NOMO-1 (cell line): ENCODE measurements around the gene GOLGA6D.
"Not testable (repeated sequence)": the region's sequence is repeated elsewhere in the genome, so short reads cannot be mapped to it uniquely, and the experiment has no call there.

Experiments
- DNase-seq, 2 experiments: peaks; one replicate each; lab custom pipeline; 2025; ENCODE audit not compliant: unreplicated experiment in 2 of 2; lab: John Stamatoyannopoulos, UW

The GOLGA6D gene

DNA sequence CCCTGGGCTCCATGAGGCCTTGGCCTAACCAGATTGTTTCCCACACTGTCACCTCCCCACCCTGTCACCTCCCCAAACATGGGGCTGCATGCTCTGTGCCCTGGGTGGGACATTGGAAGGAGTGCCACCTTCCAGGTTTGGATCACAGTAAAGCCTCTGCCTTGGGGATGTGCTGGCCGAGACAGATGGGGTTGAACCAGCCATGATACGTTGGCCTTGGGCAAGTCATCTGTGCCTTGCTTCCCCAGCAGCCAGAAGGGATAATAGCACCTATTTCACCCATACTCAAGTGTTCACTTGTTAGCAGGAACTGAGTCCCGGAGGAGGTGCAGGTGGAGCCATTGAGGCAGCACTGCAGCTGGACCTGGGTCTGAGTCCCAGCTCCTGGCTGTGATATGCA, 7.0 kb upstream of the GOLGA6D start:
- DNase-seq = not testable (repeated sequence)

- DNase-seq = not testable (repeated sequence)
These were observed 4.1 kb upstream of the GOLGA6D start for GRCh38 chr15:75278497-75278896.

GRCh38 chr15:75284152-75284551, 1.5 kb downstream of the GOLGA6D start:
- DNase-seq = not testable (repeated sequence)

DNA sequence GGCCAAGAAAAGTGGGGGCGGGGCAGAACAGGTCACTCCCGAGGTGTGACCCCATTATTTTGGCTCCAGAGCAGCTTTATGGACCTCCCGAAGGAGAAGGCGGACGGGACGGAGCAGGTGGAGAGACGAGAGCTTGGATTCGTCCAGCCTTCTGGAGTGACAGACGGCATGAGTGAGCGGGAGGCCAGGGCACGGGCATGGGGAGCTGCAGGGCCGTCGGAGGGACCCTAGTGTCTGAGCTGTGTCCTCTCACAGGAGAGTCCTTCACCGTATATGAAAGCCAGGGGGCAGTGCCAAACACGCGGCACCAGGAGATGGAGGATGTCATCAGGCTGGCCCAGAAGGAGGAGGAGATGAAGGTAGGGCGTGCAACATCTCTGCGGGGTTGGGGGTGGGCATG, 11.0 kb downstream of the GOLGA6D start:
- DNase-seq = not testable (repeated sequence)

GRCh38 chr15:75298541-75299310, 16.1 kb downstream of the GOLGA6D start:
- not testable (repeated sequence) for DNase-seq

GRCh38 chr15:75299311-75299688, 16.7 kb downstream of the GOLGA6D start:
- not testable (repeated sequence) for DNase-seq

DNA sequence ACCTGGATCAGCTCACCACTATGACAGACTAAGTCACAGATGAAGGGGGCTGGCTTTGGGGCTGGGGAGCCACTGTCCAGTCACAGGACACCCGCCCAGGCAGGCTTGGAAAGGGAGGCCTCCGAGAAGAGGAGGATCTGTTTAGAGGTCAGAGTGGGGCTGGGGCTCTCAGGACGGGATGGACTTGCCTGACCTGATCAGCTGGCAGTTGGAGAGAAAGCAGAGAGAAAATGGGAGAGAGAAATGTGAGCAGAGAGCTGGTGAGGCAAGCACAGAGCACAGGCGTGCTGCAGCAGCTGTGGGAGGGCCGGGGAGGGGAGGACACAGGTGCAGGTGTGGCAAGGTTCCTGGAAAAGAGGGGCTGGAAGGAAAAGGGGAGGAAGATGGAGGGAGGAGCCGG, 17.4 kb downstream of the GOLGA6D start:
- DNase-seq = not testable (repeated sequence)

DNA sequence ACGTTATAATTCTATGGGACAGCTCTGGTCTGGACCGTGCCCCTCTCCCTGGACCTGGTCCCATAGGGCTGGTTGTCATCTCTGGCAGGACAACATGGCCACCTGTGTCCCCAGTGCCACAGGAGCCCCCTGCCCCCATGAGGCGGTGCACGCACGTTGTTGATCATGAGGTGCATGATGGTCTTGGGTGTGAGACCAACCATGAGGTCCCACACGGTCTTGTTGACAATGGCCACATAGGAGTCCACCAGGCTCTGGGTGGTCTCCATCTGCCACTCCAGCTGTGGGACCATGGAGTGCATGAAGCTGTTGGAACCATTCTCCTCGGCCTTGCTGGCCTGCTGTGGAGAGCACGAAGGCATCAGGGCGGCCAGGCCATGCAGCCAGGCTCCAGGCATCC, 19.7 kb downstream of the GOLGA6D start:
- DNase-seq = no peak

DNA sequence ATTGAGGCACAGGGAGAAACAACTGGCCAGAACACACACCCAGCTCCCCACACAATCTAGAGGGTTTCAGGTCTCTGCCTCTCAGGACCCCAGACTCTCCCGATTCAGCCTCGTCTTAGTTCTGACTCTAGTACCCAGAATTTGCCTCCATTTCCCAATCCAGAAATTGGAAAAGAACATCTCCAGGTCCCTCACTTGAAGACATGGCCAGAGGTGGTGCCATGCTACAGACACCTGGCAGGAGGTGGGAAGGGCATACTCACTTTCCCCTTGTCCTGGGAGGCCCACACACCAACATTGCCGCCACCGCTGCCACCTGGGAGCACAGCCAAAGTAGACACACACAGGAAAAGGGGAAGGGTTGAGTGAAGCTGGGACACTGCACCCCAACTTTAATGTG, 20.1 kb downstream of the GOLGA6D start:
- DNase-seq = not testable (repeated sequence)

- DNase-seq = no peak
These were observed 23.6 kb downstream of the GOLGA6D start for GRCh38 chr15:75306188-75306587.

- DNase-seq = peak; percentile 39 to 43
These were observed 25.2 kb downstream of the GOLGA6D start for GRCh38 chr15:75307778-75308390.

GRCh38 chr15:75309711-75310110, 27.1 kb downstream of the GOLGA6D start:
- DNase-seq = no peak

GRCh38 chr15:75312548-75312947, 29.9 kb downstream of the GOLGA6D start:
- DNase-seq = not testable (repeated sequence)

DNA sequence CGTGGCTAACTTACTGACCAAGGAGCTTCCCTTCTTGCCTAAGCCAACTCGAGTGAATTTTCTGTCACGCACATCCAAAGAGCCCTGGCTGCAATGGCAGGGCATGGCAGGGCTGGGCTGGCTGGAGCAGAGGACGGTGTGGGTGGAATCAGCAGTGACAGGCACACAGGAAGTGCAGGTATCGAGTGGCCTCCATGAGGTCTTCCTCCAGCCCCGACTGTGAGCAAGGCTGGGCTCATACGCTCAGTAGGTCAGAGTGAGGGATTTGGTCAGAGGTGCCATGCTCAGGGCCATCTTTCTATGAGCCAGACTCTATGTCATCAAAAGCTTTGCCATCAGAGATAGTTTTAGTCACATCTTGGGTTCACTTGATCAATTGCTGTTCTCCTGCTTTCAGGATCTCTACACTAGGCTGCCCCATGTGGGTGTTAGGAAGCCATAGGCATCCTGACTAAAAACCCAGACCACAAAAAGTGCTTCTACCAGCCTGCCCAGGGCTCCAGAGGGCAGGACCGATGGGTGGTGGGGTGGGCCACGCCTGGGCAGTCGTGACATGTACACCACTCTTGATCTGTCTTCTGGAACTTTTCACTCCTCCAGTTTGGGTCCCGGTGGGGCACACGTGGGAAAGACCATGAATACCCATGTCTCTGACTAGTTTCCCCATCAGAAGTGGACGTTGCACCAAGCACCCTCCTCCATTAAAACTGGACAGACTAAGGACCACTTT, 30.6 kb downstream of the GOLGA6D start:
- DNase-seq = no peak

GRCh38 chr15:75314552-75315290, 32.1 kb downstream of the GOLGA6D start:
- DNase-seq = no peak

- DNase-seq = not testable (repeated sequence)
These were observed 36.7 kb downstream of the GOLGA6D start for GRCh38 chr15:75319231-75319897.

GRCh38 chr15:75321711-75322110, 39.1 kb downstream of the GOLGA6D start:
- no peak for DNase-seq

DNA sequence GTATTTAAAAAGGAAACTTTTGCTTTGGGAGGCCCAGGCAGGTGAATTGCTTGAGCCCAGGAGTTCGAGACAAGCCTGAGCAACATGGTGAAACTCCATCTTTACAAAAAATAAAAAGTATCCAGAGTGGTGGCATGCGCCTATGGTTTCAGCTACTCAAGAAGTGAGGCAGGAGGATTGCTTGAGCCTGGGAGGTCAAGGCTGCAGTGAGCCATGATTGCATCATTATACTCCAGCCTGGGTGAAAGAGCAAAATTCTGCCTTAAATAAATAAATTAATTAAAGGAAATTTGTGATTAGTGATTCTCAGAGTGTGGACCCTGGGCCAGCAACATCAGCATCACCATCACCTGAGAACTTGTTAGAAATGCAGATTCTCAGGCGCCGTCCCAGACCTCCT, 43.3 kb downstream of the GOLGA6D start:
- DNase-seq = no peak

DNA sequence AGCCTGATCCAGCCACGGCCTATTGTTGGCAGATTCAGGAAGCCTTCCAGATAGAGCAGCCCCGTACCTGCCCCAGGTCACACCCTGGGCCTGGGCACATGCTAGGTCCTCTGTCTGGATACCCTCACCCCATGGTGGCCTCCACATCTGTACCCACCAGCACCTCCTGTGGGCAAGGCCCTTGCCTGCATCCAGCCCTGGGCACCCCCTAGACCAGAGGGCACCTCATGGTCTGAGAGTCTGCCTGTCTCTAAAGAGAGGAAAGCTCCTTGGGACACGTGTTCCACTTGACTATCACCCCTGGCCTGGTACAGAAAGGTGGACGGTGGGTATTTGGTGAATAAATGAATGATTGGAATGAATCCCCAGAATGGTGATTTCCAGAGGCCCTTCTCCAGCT, 44.4 kb downstream of the GOLGA6D start:
- DNase-seq = no peak

DNA sequence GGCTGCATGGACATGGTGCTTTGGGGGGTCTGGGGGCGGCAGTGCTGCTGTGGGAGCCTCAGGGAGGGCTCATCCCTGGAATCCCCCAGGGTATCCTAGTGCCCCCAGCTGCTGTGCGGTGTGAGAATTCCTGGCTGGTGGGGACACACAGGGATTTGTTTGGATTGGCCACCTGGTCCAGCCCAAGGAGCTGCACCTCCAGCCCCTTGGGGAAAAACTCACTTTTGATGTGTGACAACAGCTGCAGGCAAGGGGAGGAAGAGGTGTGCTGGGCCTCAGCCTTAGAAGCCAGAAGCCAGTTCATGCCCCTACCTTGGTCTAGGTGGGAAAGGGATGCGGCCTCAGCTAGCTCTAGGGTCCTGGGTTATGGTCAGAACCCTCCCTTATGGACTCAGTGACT, 44.9 kb downstream of the GOLGA6D start:
- DNase-seq = no peak
